Suprapubic skin (tissue), 2 donors: ENCODE data around the gene ABCC6.
"Not testable (repeated sequence)": the region's sequence is repeated elsewhere in the genome, so short reads cannot be mapped to it uniquely, and the experiment has no call there.

ENCODE experiments used
- EP300 ChIP-seq: sonication (generic); formaldehyde crosslinking; IDR thresholded peaks from one replicate; pipeline ENCODE4 v1.6.1; 2017; ENCODE audit warnings: antibody characterized with exemption
- POLR2A ChIP-seq, 2 donors: fragments of 450-650 bp; IDR thresholded peaks; one replicate each; pipeline ENCODE4 v1.6.1; 2017; ENCODE audit warnings: antibody characterized with exemption in 2 of 2, mild to moderate bottlenecking in 2 of 2, moderate library complexity in 2 of 2

- TF ChIP-seq EP300; POLR2A (IDR thresholded peaks at IDR 0.05): not testable (repeated sequence)
These were observed 41.8 kb upstream of the ABCC6 start for GRCh38 chr16:16265044-16265443.
